22Rv1 (cell line): ENCODE results near the gene INTS13.

Experiments
- ZFX ChIP-seq: fragments of 450-650 bp; IDR thresholded peaks from 2 replicates; pipeline ENCODE4 v1.6.1; 2017; ENCODE audit warnings: antibody characterized with exemption, borderline replicate concordance
- TF ChIP-seq, protein P1 (sequence below): fragments of 450-650 bp; IDR thresholded peaks from 2 replicates; pipeline ENCODE4 v1.5.1; 2017; ENCODE audit warnings: mild to moderate bottlenecking

GRCh38 chr12:26861690-26862089, 76.1 kb downstream of the INTS13 start:
- TF ChIP-seq, protein P1, sequence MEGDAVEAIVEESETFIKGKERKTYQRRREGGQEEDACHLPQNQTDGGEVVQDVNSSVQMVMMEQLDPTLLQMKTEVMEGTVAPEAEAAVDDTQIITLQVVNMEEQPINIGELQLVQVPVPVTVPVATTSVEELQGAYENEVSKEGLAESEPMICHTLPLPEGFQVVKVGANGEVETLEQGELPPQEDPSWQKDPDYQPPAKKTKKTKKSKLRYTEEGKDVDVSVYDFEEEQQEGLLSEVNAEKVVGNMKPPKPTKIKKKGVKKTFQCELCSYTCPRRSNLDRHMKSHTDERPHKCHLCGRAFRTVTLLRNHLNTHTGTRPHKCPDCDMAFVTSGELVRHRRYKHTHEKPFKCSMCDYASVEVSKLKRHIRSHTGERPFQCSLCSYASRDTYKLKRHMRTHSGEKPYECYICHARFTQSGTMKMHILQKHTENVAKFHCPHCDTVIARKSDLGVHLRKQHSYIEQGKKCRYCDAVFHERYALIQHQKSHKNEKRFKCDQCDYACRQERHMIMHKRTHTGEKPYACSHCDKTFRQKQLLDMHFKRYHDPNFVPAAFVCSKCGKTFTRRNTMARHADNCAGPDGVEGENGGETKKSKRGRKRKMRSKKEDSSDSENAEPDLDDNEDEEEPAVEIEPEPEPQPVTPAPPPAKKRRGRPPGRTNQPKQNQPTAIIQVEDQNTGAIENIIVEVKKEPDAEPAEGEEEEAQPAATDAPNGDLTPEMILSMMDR, result no peak
- no peak for TF ChIP-seq ZFX
